Tibial nerve (tissue), 4 donors: ENCODE results near the gene LRRC51. TPM values are rescaled to one million over a fixed set of nuclear protein-coding genes. Genes with fewer than 3 reads are reported as not detected.
"Not testable (repeated sequence)": the region's sequence is repeated elsewhere in the genome, so short reads cannot be mapped to it uniquely, and the experiment has no call there.

Experiments used
- DNase-seq, 2 donors: peaks; one replicate each; pipeline ENCODE4 v3.0.0-alpha.2; 2019; ENCODE audit warnings: low spot score in 2 of 2
- H3K27ac ChIP-seq, 4 donors: fragments of 200-600 bp; sonication (generic) in 3 of 4; one replicate each; pipeline ENCODE4 v1.5.1; 2017 to 2019; ENCODE audit warnings: mild to moderate bottlenecking in 1 of 4
- H3K27me3 ChIP-seq, 2 donors: fragments of 200-600 bp; sonication (generic) in 1 of 2; one replicate each; pipeline versions ENCODE4 v1.5.1 to v1.6.0; 2017 to 2019
- H3K36me3 ChIP-seq, 3 donors: fragments of 200-600 bp; sonication (generic); one replicate each; pipeline ENCODE4 v1.5.1; 2018 to 2019
- H3K4me1 ChIP-seq, 4 donors: fragments of 200-600 bp; sonication (generic) in 3 of 4; one replicate each; pipeline ENCODE4 v1.5.1; 2017 to 2019
- H3K4me3 ChIP-seq, 4 donors: fragments of 200-600 bp; sonication (generic) in 3 of 4; one replicate each; pipeline ENCODE4 v1.5.1; 2017 to 2019; ENCODE audit warnings: mild to moderate bottlenecking in 1 of 4, moderate library complexity in 1 of 4
- H3K9me3 ChIP-seq, 4 donors: fragments of 200-600 bp; sonication (generic) in 3 of 4; one replicate each; pipeline ENCODE4 v1.5.1; 2017 to 2019
- CTCF ChIP-seq, 5 experiments: fragments of 200-600 bp in 3 of 5; fragments of 450-650 bp in 2 of 5; sonication (generic) in 3 of 5; IDR thresholded peaks; one replicate each; pipeline ENCODE4 v1.5.1; 2016 to 2019; ENCODE audit warnings: antibody characterized with exemption in 5 of 5, mild to moderate bottlenecking in 3 of 5, moderate library complexity in 2 of 5
- EP300 ChIP-seq, 2 donors: sonication (generic); formaldehyde crosslinking; IDR thresholded peaks; one replicate each; pipeline ENCODE4 v1.6.1; 2017; ENCODE audit warnings: antibody characterized with exemption in 2 of 2, mild to moderate bottlenecking in 1 of 2
- POLR2A ChIP-seq, 2 donors: fragments of 450-650 bp; IDR thresholded peaks; one replicate each; pipeline ENCODE4 v1.6.1; 2017; ENCODE audit warnings: antibody characterized with exemption in 2 of 2, mild to moderate bottlenecking in 2 of 2, moderate library complexity in 2 of 2
- WGBS, 2 donors: methylation state at CpG; one replicate each; pipeline ENCODE4 v1.1.5; 2018; 5-methylcytosine and 5-hydroxymethylcytosine counted together
- total RNA-seq, 4 donors: library from RNA; depleted of rRNA; stranded (reverse); fragments of >200 nt; gene quantifications; one replicate each; pipeline ENCODE4 v1.1.0, GENCODE V29; 2016

LRRC51 gene
- total RNA-seq, 4 donors from 2014 or later: 7.3 to 10.8 (median 9.2) TPM

GRCh38 chr11:72125956-72126355 is 45.3 kb downstream of the LRRC51 start:
- 61 to 75% methylated on average over 1 of the region's 1 CpG for WGBS, 2 donors
- H3K9me3 ChIP-seq: no peaks in the 10 kb centered on the region
- no peak for DNase-seq
- TF ChIP-seq POLR2A (IDR thresholded peaks at IDR 0.05) (no peak), CTCF (IDR thresholded peaks at IDR 0.05) (no peak), EP300 (IDR thresholded peaks at IDR 0.05) (no peak)
- peaks cover 0 to 3% of the 10 kb centered on the region in 2 donors for H3K27me3 ChIP-seq
- H3K4me1 ChIP-seq: no peaks in the 10 kb centered on the region
- H3K27ac ChIP-seq: no peak overlapping the region
- H3K36me3 ChIP-seq: no peaks in the 10 kb centered on the region
- H3K4me3 ChIP-seq: no peak overlapping the region

DNA sequence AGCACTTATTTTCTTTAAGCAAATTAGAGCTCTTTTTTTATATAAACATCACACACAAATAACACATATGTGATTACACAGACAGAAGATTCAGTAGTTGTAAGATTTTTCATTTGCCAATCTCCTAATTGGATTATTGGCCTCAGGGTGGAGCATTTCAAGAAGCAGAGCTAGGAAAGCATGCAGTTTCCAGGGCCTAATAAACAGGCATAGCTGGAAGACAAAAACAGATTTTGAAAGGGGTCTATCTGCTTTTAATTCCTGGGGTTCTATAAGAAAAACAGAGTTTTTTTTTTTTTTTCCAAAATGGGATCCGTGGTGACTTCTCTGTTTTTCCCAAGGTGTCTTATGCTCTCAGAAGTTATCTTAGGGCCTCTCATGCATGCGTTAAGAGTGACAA is 47.3 kb downstream of the LRRC51 start:
- 55 to 68% methylated on average over 2 of the region's 2 CpGs for WGBS, 2 donors
- no peak for DNase-seq
- Histone ChIP-seq H3K36me3 (no peaks in the 10 kb centered on the region), H3K27me3 (peaks cover 0 to 3% of the 10 kb centered on the region in 2 donors), H3K4me3 (no peak overlapping the region), H3K27ac (no peak overlapping the region), H3K9me3 (no peaks in the 10 kb centered on the region), H3K4me1 (no peaks in the 10 kb centered on the region)
- no peak for TF ChIP-seq CTCF (IDR thresholded peaks at IDR 0.05)
- TF ChIP-seq POLR2A (IDR thresholded peaks at IDR 0.05): no peak
- no peak for TF ChIP-seq EP300 (IDR thresholded peaks at IDR 0.05)

- no peak overlapping the region for H3K27ac ChIP-seq
- no peak for DNase-seq
- no peaks in the 10 kb centered on the region for H3K4me1 ChIP-seq
- no peak overlapping the region for H3K4me3 ChIP-seq
- TF ChIP-seq EP300 (IDR thresholded peaks at IDR 0.05) (no peak), POLR2A (IDR thresholded peaks at IDR 0.05) (no peak), CTCF (IDR thresholded peaks at IDR 0.05) (no peak)
- no peaks in the 10 kb centered on the region for H3K36me3 ChIP-seq
- peaks cover 0 to 3% of the 10 kb centered on the region in 2 donors for H3K27me3 ChIP-seq
- H3K9me3 ChIP-seq: no peaks in the 10 kb centered on the region
- WGBS, 2 donors: 90 to 94% methylated on average over 3 of the region's 3 CpGs
Measured at GRCh38 chr11:72129381-72129780, 48.7 kb downstream of the LRRC51 start.

DNA sequence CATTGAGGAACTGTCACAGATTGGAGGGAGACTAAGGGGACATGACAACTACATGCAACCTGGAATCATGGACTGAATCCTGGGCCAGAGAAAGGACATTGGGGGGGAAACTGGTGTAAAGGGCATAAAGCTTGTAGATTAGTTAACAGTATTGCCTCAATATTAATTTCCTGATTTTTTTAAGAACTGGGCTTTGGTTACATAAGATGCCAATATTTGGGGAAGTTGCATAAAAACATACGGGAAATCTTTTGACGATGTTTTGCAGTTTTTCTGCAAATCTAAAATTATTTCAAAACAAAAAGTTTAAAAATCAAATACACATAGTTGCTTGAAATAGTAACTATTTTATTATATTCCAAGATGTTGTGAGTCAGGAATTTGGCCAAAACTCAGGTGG is 52.0 kb downstream of the LRRC51 start:
- Histone ChIP-seq H3K9me3 (no peaks in the 10 kb centered on the region), H3K36me3 (no peaks in the 10 kb centered on the region), H3K4me1 (no peaks in the 10 kb centered on the region), H3K27me3 (peaks cover 0 to 3% of the 10 kb centered on the region in 2 donors), H3K27ac (no peak overlapping the region), H3K4me3 (no peak overlapping the region)
- TF ChIP-seq CTCF (IDR thresholded peaks at IDR 0.05): no peak
- TF ChIP-seq POLR2A (IDR thresholded peaks at IDR 0.05): no peak
- TF ChIP-seq EP300 (IDR thresholded peaks at IDR 0.05): no peak
- no peak for DNase-seq
- 68 to 74% methylated on average over 2 of the region's 2 CpGs for whole genome bisulfite sequencing, 2 donors

- H3K4me1 ChIP-seq, H3K27me3 ChIP-seq, DNase-seq, H3K4me3 ChIP-seq, H3K9me3 ChIP-seq, H3K36me3 ChIP-seq, H3K27ac ChIP-seq: not testable (repeated sequence)
- WGBS, 2 donors: 83% methylated on average over 2 to 4 of the region's 4 CpGs
Measured at GRCh38 chr11:72135473-72135872, 54.8 kb downstream of the LRRC51 start, which contains the start of gene FOLR3. FOLR3 (plus strand) TSS chr11:72135725; CDS start chr11:72135953, 228 bp downstream.
